HepG2 (cell line): ENCODE data around the gene USP11. TPM values are rescaled to one million over a fixed set of nuclear protein-coding genes. Genes with fewer than 3 reads are reported as not detected.

Experiments used
- DNMT3B ChIP-seq: conservative IDR thresholded peaks from 2 replicates; pipeline ENCODE4 v1.6.1; 2016; ENCODE audit warnings: missing biosample characterization, control low read depth
- GATA4 ChIP-seq: sonication (generic); IDR thresholded peaks from 2 replicates; pipeline ENCODE4 v1.6.1; 2016; ENCODE audit warnings: antibody characterized with exemption, low read depth, borderline replicate concordance
- HOXA3 ChIP-seq: sonication (generic); formaldehyde crosslinking; IDR thresholded peaks from 2 replicates; pipeline ENCODE4 v1.5.0; 2020; ENCODE audit warnings: missing genetic modification reagents
- KDM3A ChIP-seq: IDR thresholded peaks from 2 replicates; pipeline ENCODE4 v1.6.1; 2018; ENCODE audit warnings: low read depth, missing compliant biosample characterization
- MYNN ChIP-seq: sonication (generic); formaldehyde crosslinking; IDR thresholded peaks from 2 replicates; pipeline ENCODE4 v1.4.0; 2020; ENCODE audit warnings: mild to moderate bottlenecking, low read depth, missing genetic modification reagents
- TEAD3 ChIP-seq: optimal IDR thresholded peaks from 2 replicates; pipeline ENCODE3; 2016; ENCODE audit warnings: borderline replicate concordance
- ZBTB38 ChIP-seq: sonication (generic); formaldehyde crosslinking; IDR thresholded peaks from 2 replicates; pipeline ENCODE4 v1.5.1; 2020; ENCODE audit warnings: mild to moderate bottlenecking, missing genetic modification reagents
- ZFYVE20 ChIP-seq: sonication (generic); formaldehyde crosslinking; IDR thresholded peaks from 2 replicates; pipeline ENCODE4 v1.8.0; 2023; ENCODE audit warnings: low read depth, mild to moderate bottlenecking, moderate library complexity, missing genetic modification reagents, borderline replicate concordance
- ZNF124 ChIP-seq: sonication (generic); formaldehyde crosslinking; IDR thresholded peaks from 2 replicates; pipeline ENCODE4 v1.4.0; 2020; ENCODE audit warnings: missing genetic modification reagents
- ZNF331 ChIP-seq: sonication (generic); formaldehyde crosslinking; IDR thresholded peaks from 2 replicates; pipeline ENCODE4 v1.4.0; 2020; ENCODE audit warnings: missing genetic modification reagents
- ZNF556 ChIP-seq: sonication (generic); formaldehyde crosslinking; IDR thresholded peaks from 2 replicates; pipeline ENCODE4 v1.4.0; 2020; ENCODE audit warnings: mild to moderate bottlenecking, missing genetic modification reagents, borderline replicate concordance
- ZNF619 ChIP-seq: sonication (generic); formaldehyde crosslinking; IDR thresholded peaks from 2 replicates; pipeline ENCODE4 v1.4.0; 2020; ENCODE audit warnings: mild to moderate bottlenecking, missing genetic modification reagents
- ZNF879 ChIP-seq: sonication (generic); formaldehyde crosslinking; IDR thresholded peaks from 2 replicates; pipeline ENCODE4 v1.8.1; 2023; ENCODE audit warnings: missing genetic modification reagents
- polyA plus RNA-seq, 8 experiments: library from polyadenylated mRNA; depleted of rRNA in 3 of 8; stranded (reverse) in 7 of 8; unstranded in 1 of 8; fragments of >200 nt; fragmentation: Illumina TruSeq in 4 of 8; extraction: Trizol in 4 of 8; gene quantifications; 2 replicates each; pipeline versions ENCODE4 v1.2.1 to v1.2.3, GENCODE V29; 2011 to 2016; ENCODE audit warnings: low read depth in 4 of 8, missing spikeins in 1 of 8, mixed read lengths in 1 of 8; ENCODE audit not compliant: insufficient read depth in 1 of 8
- total RNA-seq, 5 experiments: library from RNA; depleted of rRNA; stranded (reverse); fragments of >200 nt; fragmentation: Illumina TruSeq; extraction: Trizol; gene quantifications; 2 replicates each; pipeline ENCODE4 v1.2.3, GENCODE V29; 2016; ENCODE audit warnings: low read depth in 1 of 5
- TF ChIP-seq, protein P1 (sequence below): sonication (generic); formaldehyde crosslinking; IDR thresholded peaks from 2 replicates; pipeline ENCODE4 v1.4.0; 2020; ENCODE audit warnings: missing genetic modification reagents, borderline replicate concordance
- TF ChIP-seq, protein P2 (sequence below): sonication (generic); formaldehyde crosslinking; IDR thresholded peaks from 2 replicates; pipeline ENCODE4 v1.4.0; 2020; ENCODE audit warnings: missing genetic modification reagents
- TF ChIP-seq, protein P3 (sequence below): sonication (generic); formaldehyde crosslinking; IDR thresholded peaks from 2 replicates; pipeline ENCODE4 v1.5.0; 2020; ENCODE audit warnings: mild to moderate bottlenecking, missing genetic modification reagents
- TF ChIP-seq, protein P4 (sequence below): IDR thresholded peaks from 2 replicates; pipeline ENCODE4 v1.6.1; 2016
- TF ChIP-seq, protein P5 (sequence below): sonication (generic); formaldehyde crosslinking; IDR thresholded peaks from 2 replicates; pipeline ENCODE4 v1.8.1; 2023; ENCODE audit warnings: missing genetic modification reagents, mild to moderate bottlenecking, borderline replicate concordance
- TF ChIP-seq, protein P6 (sequence below): IDR thresholded peaks from 2 replicates; pipeline ENCODE4 v1.6.1; 2016; ENCODE audit warnings: missing compliant biosample characterization, missing genetic modification reagents, borderline replicate concordance
- TF ChIP-seq, protein P7 (sequence below): sonication (generic); formaldehyde crosslinking; IDR thresholded peaks from 2 replicates; pipeline ENCODE4 v1.9.0; 2021; ENCODE audit warnings: missing genetic modification reagents, borderline replicate concordance

The USP11 gene
- total and polyA plus RNA-seq, 2 of the 13 experiments (the other 11 are each of a cell fraction or from before 2014, with no cell fraction given) = 23.8 to 31.7 TPM

DNA sequence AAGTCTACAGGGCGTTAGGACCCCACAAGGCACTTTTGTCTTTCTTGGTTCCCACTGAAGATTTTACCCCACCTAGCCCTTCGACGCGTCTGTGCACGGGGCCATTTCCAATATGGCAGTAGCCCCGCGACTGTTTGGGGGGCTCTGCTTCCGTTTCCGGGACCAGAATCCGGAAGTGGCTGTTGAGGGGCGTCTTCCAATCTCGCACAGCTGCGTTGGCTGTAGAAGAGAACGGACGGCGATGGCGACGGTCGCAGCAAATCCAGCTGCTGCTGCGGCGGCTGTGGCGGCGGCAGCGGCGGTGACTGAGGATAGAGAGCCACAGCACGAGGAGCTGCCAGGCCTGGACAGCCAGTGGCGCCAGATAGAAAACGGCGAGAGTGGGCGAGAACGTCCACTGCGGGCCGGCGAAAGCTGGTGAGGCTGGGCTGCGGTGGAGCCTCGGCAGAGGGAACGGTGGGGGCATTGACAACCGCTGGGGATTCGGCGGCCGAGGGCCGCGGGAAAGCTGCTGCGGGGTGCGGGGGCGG lies at the start of gene USP11 (continued):
- TF ChIP-seq, protein P1, sequence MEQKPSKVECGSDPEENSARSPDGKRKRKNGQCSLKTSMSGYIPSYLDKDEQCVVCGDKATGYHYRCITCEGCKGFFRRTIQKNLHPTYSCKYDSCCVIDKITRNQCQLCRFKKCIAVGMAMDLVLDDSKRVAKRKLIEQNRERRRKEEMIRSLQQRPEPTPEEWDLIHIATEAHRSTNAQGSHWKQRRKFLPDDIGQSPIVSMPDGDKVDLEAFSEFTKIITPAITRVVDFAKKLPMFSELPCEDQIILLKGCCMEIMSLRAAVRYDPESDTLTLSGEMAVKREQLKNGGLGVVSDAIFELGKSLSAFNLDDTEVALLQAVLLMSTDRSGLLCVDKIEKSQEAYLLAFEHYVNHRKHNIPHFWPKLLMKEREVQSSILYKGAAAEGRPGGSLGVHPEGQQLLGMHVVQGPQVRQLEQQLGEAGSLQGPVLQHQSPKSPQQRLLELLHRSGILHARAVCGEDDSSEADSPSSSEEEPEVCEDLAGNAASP = no peak
- TF ChIP-seq GATA4 = no peak
- TF ChIP-seq, protein P2, sequence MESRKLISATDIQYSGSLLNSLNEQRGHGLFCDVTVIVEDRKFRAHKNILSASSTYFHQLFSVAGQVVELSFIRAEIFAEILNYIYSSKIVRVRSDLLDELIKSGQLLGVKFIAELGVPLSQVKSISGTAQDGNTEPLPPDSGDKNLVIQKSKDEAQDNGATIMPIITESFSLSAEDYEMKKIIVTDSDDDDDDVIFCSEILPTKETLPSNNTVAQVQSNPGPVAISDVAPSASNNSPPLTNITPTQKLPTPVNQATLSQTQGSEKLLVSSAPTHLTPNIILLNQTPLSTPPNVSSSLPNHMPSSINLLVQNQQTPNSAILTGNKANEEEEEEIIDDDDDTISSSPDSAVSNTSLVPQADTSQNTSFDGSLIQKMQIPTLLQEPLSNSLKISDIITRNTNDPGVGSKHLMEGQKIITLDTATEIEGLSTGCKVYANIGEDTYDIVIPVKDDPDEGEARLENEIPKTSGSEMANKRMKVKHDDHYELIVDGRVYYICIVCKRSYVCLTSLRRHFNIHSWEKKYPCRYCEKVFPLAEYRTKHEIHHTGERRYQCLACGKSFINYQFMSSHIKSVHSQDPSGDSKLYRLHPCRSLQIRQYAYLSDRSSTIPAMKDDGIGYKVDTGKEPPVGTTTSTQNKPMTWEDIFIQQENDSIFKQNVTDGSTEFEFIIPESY (CRISPR knock-in tag) = peak; percentile 10; the same call in 1 of the 2 replicates
- TF ChIP-seq ZNF556 (CRISPR knock-in tag) = no peak
- TF ChIP-seq, protein P3, sequence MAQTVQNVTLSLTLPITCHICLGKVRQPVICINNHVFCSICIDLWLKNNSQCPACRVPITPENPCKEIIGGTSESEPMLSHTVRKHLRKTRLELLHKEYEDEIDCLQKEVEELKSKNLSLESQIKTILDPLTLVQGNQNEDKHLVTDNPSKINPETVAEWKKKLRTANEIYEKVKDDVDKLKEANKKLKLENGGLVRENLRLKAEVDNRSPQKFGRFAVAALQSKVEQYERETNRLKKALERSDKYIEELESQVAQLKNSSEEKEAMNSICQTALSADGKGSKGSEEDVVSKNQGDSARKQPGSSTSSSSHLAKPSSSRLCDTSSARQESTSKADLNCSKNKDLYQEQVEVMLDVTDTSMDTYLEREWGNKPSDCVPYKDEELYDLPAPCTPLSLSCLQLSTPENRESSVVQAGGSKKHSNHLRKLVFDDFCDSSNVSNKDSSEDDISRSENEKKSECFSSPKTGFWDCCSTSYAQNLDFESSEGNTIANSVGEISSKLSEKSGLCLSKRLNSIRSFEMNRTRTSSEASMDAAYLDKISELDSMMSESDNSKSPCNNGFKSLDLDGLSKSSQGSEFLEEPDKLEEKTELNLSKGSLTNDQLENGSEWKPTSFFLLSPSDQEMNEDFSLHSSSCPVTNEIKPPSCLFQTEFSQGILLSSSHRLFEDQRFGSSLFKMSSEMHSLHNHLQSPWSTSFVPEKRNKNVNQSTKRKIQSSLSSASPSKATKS (CRISPR knock-in tag) = no peak
- no peak for TF ChIP-seq TEAD3 (CRISPR knock-in tag)
- TF ChIP-seq, protein P4, sequence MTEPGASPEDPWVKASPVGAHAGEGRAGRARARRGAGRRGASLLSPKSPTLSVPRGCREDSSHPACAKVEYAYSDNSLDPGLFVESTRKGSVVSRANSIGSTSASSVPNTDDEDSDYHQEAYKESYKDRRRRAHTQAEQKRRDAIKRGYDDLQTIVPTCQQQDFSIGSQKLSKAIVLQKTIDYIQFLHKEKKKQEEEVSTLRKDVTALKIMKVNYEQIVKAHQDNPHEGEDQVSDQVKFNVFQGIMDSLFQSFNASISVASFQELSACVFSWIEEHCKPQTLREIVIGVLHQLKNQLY (CRISPR knock-in tag) = no peak
- no peak for TF ChIP-seq ZNF124 (CRISPR knock-in tag)
- TF ChIP-seq, protein P5, sequence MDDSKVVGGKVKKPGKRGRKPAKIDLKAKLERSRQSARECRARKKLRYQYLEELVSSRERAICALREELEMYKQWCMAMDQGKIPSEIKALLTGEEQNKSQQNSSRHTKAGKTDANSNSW (CRISPR knock-in tag) = no peak
- no peak for TF ChIP-seq MYNN
- TF ChIP-seq ZNF331 (CRISPR knock-in tag) = no peak
- TF ChIP-seq, protein P6, sequence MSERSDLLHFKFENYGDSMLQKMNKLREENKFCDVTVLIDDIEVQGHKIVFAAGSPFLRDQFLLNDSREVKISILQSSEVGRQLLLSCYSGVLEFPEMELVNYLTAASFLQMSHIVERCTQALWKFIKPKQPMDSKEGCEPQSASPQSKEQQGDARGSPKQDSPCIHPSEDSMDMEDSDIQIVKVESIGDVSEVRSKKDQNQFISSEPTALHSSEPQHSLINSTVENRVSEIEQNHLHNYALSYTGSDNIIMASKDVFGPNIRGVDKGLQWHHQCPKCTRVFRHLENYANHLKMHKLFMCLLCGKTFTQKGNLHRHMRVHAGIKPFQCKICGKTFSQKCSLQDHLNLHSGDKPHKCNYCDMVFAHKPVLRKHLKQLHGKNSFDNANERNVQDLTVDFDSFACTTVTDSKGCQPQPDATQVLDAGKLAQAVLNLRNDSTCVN (CRISPR knock-in tag) = no peak; the same call in 1 of the 2 replicates
- TF ChIP-seq ZNF879 (CRISPR knock-in tag) = no peak
- TF ChIP-seq, protein P7, sequence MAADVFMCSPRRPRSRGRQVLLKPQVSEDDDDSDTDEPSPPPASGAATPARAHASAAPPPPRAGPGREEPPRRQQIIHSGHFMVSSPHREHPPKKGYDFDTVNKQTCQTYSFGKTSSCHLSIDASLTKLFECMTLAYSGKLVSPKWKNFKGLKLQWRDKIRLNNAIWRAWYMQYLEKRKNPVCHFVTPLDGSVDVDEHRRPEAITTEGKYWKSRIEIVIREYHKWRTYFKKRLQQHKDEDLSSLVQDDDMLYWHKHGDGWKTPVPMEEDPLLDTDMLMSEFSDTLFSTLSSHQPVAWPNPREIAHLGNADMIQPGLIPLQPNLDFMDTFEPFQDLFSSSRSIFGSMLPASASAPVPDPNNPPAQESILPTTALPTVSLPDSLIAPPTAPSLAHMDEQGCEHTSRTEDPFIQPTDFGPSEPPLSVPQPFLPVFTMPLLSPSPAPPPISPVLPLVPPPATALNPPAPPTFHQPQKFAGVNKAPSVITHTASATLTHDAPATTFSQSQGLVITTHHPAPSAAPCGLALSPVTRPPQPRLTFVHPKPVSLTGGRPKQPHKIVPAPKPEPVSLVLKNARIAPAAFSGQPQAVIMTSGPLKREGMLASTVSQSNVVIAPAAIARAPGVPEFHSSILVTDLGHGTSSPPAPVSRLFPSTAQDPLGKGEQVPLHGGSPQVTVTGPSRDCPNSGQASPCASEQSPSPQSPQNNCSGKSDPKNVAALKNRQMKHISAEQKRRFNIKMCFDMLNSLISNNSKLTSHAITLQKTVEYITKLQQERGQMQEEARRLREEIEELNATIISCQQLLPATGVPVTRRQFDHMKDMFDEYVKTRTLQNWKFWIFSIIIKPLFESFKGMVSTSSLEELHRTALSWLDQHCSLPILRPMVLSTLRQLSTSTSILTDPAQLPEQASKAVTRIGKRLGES (CRISPR knock-in tag) = no peak
- no peak for TF ChIP-seq ZFYVE20
- no peak for TF ChIP-seq DNMT3B (CRISPR knock-in tag)
- TF ChIP-seq ZBTB38 (CRISPR knock-in tag) = no peak
- no peak for TF ChIP-seq ZNF619 (CRISPR knock-in tag)
- TF ChIP-seq KDM3A = no peak
- peak; percentile 79 for TF ChIP-seq HOXA3
